PC-9 (cell line): Measurements from ENCODE around the gene HEMK1. TPM values are rescaled to one million over a fixed set of nuclear protein-coding genes. Genes with fewer than 3 reads are reported as not detected.

Experiments used
- BruUV-seq: library from RNA; stranded (reverse); fragments of 400-500 nt; replicated peaks from 2 replicates; lab custom pipeline; 2021; lab: Mats Ljungman, UMichigan
- CTCF ChIA-PET: fragments of 300-600 bp; sonication (Branson Sonifier 250); formaldehyde crosslinking; loops from one replicate; lab custom pipeline; 2022; ENCODE audit warnings: antibody characterized with exemption; lab: Charles Lee
- POLR2A ChIA-PET: fragments of 300-600 bp; sonication (Branson Sonifier 250); formaldehyde crosslinking; loops from one replicate; lab custom pipeline; 2022; ENCODE audit warnings: antibody characterized with exemption; ENCODE audit not compliant: unreplicated experiment; lab: Charles Lee
- DNase-seq, 2 experiments: peaks; one replicate each; pipeline versions ENCODE4 v3.0.0 to v3.0.0-alpha.2; 2015 to 2022; ENCODE audit warnings: mixed read lengths in 1 of 2
- H2AFZ ChIP-seq: fragments of 200-600 bp; sonication (generic); 2 replicates; pipeline ENCODE4 v1.8.1; 2017; ENCODE audit warnings: antibody characterized with exemption
- H3F3A ChIP-seq: fragments of 200-600 bp; sonication (generic); 2 replicates; pipeline ENCODE4 v1.8.1; 2017; ENCODE audit warnings: antibody characterized with exemption, mild to moderate bottlenecking, low read depth; ENCODE audit not compliant: insufficient read depth
- H3K27ac ChIP-seq: fragments of 200-600 bp; sonication (generic); 2 replicates; pipeline ENCODE4 v1.6.1; 2016; ENCODE audit warnings: mixed run types
- H3K27me3 ChIP-seq: fragments of 200-600 bp; sonication (generic); 2 replicates; pipeline ENCODE4 v1.6.1; 2016; ENCODE audit warnings: low read depth, mixed run types; ENCODE audit not compliant: insufficient read depth
- H3K36me3 ChIP-seq: fragments of 200-600 bp; sonication (generic); 2 replicates; pipeline ENCODE4 v1.6.1; 2016; ENCODE audit warnings: low read depth, mixed run types
- H3K4me1 ChIP-seq: fragments of 200-600 bp; sonication (generic); replicated peaks from 2 replicates; pipeline ENCODE4 v1.6.1; 2016; ENCODE audit warnings: mixed run types; ENCODE audit not compliant: insufficient read depth
- H3K4me2 ChIP-seq: fragments of 200-600 bp; sonication (generic); 2 replicates; pipeline ENCODE4 v1.6.1; 2017; ENCODE audit warnings: mixed run types
- H3K4me3 ChIP-seq: fragments of 200-600 bp; sonication (generic); 2 replicates; pipeline ENCODE4 v1.6.1; 2016; ENCODE audit warnings: mixed run types
- H3K79me2 ChIP-seq: fragments of 200-600 bp; sonication (generic); 2 replicates; pipeline ENCODE4 v1.6.1; 2017; ENCODE audit warnings: low read depth, mixed run types
- H3K9me2 ChIP-seq: fragments of 200-600 bp; sonication (generic); 2 replicates; pipeline ENCODE4 v1.8.1; 2017; ENCODE audit warnings: mild to moderate bottlenecking; ENCODE audit not compliant: insufficient read depth
- H3K9me3 ChIP-seq: fragments of 200-600 bp; sonication (generic); 2 replicates; pipeline ENCODE4 v1.8.1; 2016; ENCODE audit warnings: low read depth; ENCODE audit not compliant: insufficient read depth
- H4K20me1 ChIP-seq: fragments of 200-600 bp; sonication (generic); 2 replicates; pipeline ENCODE4 v1.8.1; 2017; ENCODE audit not compliant: insufficient read depth
- EZH2 ChIP-seq: fragments of 200-600 bp; sonication (generic); IDR thresholded peaks from 2 replicates; pipeline ENCODE4 v1.8.0; 2017; ENCODE audit warnings: antibody characterized with exemption, low read depth
- intact Hi-C: fragments of 100-400 bp; cut with micrococcal nuclease; formaldehyde crosslinking; loops from one replicate; pipeline ENCODE4 v1.10.0; 2022; ENCODE audit not compliant: unreplicated experiment
- total RNA-seq: library from RNA; stranded (reverse); gene quantifications from 2 replicates; pipeline ENCODE4 v1.2.3, GENCODE V29; 2021
- TF ChIP-seq, protein P1 (sequence below): fragments of 200-600 bp; sonication (generic); conservative IDR thresholded peaks from 2 replicates; pipeline ENCODE4 v1.6.1; 2017; ENCODE audit warnings: mixed run types, antibody characterized with exemption, mild to moderate bottlenecking, moderate library complexity

The HEMK1 gene
- total RNA-seq, 1 experiment from 2014 or later: 20.6 TPM

DNA sequence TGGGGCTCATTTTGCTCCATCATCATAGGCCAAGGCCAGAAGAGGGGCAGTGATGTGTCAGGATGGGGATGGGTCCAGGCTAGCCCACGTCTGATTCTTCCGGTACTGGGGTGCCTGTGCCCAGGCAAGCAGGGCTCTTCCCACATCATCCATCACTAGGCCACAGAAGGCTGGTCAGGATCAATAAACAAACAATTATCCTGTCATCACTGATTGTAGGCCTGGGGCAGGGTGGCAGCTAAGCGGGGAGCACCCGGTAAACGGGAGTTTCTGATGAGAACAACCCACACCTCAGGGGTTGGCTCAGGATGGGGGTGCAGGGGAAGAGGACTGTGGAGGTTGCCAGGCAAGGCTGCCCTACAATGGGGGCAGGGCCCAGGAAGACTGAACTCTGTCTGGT is 47.8 kb upstream of the HEMK1 start:
- H3K4me3 ChIP-seq: no peak overlapping the region
- TF ChIP-seq EZH2: no peak
- TF ChIP-seq, protein P1, sequence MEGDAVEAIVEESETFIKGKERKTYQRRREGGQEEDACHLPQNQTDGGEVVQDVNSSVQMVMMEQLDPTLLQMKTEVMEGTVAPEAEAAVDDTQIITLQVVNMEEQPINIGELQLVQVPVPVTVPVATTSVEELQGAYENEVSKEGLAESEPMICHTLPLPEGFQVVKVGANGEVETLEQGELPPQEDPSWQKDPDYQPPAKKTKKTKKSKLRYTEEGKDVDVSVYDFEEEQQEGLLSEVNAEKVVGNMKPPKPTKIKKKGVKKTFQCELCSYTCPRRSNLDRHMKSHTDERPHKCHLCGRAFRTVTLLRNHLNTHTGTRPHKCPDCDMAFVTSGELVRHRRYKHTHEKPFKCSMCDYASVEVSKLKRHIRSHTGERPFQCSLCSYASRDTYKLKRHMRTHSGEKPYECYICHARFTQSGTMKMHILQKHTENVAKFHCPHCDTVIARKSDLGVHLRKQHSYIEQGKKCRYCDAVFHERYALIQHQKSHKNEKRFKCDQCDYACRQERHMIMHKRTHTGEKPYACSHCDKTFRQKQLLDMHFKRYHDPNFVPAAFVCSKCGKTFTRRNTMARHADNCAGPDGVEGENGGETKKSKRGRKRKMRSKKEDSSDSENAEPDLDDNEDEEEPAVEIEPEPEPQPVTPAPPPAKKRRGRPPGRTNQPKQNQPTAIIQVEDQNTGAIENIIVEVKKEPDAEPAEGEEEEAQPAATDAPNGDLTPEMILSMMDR: no peak
- no peaks in the 10 kb centered on the region for H3F3A ChIP-seq
- no TSS peak for BruUV-seq
- H3K4me1 ChIP-seq: no peaks in the 10 kb centered on the region
- DNase-seq: no peak
- H3K79me2 ChIP-seq: no peaks in the 10 kb centered on the region
- no peaks in the 10 kb centered on the region; the same call in 1 of the 2 replicates for H4K20me1 ChIP-seq
- no peak overlapping the region for H3K27ac ChIP-seq
- H3K9me3 ChIP-seq: no peaks in the 10 kb centered on the region
- H3K4me2 ChIP-seq: no peak overlapping the region
- no peaks in the 10 kb centered on the region for H3K9me2 ChIP-seq
- intact Hi-C loops: no loop called here
- no peak overlapping the region for H2AFZ ChIP-seq
- POLR2A ChIA-PET: no interaction called here
- peaks cover 43% of the 10 kb centered on the region; the same call in 1 of the 2 replicates for H3K27me3 ChIP-seq
- no peaks in the 10 kb centered on the region for H3K36me3 ChIP-seq
- CTCF ChIA-PET: no interaction called here

DNA sequence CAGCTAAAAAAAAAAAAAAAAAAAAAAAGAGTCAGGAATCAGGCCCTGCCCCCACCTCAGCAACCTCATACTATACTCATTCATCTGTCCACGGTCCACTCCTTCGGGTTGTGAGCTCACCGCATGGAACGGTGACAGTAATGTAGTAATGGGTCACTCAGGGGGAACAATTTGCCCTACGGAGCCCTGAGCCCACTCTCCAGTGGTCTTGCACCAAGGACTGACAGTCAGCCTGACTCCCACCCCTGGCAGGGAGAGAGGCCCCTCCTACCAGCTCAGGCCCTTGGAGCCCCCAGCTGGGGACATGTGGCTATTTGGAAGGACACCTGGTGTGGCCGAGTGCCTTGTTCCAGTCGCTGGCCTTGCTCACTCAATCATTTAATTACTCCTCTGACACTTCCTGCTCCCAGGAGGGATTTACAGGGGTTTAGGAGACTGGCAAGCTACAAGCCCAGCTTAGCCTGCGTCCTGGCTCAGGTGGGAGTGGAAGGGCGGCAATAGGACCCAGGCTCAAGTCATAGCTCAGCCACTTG is 46.0 kb upstream of the HEMK1 start:
- no peaks in the 10 kb centered on the region for H3K36me3 ChIP-seq
- H3K9me2 ChIP-seq: no peaks in the 10 kb centered on the region
- intact Hi-C loops: no loop called here
- H2AFZ ChIP-seq: no peak overlapping the region
- peaks cover 35% of the 10 kb centered on the region; the same call in 1 of the 2 replicates for H3K27me3 ChIP-seq
- ChIA-PET CTCF (no interaction called here), POLR2A (interaction anchor here (0.6 kb wide), 1 partner anchor 863 kb away, joined by 26 read pairs; no protein-coding TSS in a partner anchor)
- DNase-seq: no peak
- no peaks in the 10 kb centered on the region for H3K9me3 ChIP-seq
- TF ChIP-seq, protein P1: no peak
- TF ChIP-seq EZH2: no peak
- no peak overlapping the region for H3K4me3 ChIP-seq
- BruUV-seq: no TSS peak
- no peak overlapping the region for H3K4me2 ChIP-seq
- no peaks in the 10 kb centered on the region for H3F3A ChIP-seq
- no peaks in the 10 kb centered on the region; the same call in 1 of the 2 replicates for H4K20me1 ChIP-seq
- no peaks in the 10 kb centered on the region for H3K79me2 ChIP-seq
- H3K4me1 ChIP-seq: no peaks in the 10 kb centered on the region
- no peak overlapping the region for H3K27ac ChIP-seq

DNA sequence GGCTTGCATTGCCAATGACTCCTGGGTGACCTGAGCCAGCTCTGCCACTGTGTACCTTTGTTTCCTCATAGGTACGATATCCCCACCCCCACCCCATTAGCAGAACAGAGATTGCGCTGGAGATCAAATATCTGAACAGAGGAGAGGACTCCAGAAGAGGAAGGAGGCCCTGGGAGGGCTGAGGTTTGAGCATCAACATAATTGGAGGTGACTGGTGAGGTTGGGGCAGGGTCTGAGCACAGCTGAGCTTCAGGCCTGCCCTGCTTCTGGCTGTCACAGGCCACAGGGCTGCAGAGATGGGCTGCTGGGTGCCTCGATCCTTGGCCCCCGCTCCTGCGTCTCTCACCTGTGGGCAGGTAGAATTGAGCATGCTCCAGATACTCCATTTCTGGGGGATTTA is 44.6 kb upstream of the HEMK1 start:
- no peak overlapping the region for H3K27ac ChIP-seq
- POLR2A ChIA-PET: no interaction called here
- H2AFZ ChIP-seq: no peak overlapping the region
- no peaks in the 10 kb centered on the region for H3K79me2 ChIP-seq
- intact Hi-C loops: no loop called here
- BruUV-seq: no TSS peak
- H4K20me1 ChIP-seq: no peaks in the 10 kb centered on the region; the same call in 1 of the 2 replicates
- H3K36me3 ChIP-seq: no peaks in the 10 kb centered on the region
- no peaks in the 10 kb centered on the region for H3F3A ChIP-seq
- no peak for DNase-seq
- no peaks in the 10 kb centered on the region for H3K4me1 ChIP-seq
- CTCF ChIA-PET: no interaction called here
- TF ChIP-seq EZH2: no peak
- TF ChIP-seq, protein P1: no peak
- H3K9me2 ChIP-seq: no peaks in the 10 kb centered on the region
- H3K9me3 ChIP-seq: no peaks in the 10 kb centered on the region
- no peak overlapping the region for H3K4me3 ChIP-seq
- H3K27me3 ChIP-seq: peaks cover 33% of the 10 kb centered on the region; the same call in 1 of the 2 replicates
- no peak overlapping the region for H3K4me2 ChIP-seq
